ENCODE results near the gene NRG3.

Gene NRG3

DNA sequence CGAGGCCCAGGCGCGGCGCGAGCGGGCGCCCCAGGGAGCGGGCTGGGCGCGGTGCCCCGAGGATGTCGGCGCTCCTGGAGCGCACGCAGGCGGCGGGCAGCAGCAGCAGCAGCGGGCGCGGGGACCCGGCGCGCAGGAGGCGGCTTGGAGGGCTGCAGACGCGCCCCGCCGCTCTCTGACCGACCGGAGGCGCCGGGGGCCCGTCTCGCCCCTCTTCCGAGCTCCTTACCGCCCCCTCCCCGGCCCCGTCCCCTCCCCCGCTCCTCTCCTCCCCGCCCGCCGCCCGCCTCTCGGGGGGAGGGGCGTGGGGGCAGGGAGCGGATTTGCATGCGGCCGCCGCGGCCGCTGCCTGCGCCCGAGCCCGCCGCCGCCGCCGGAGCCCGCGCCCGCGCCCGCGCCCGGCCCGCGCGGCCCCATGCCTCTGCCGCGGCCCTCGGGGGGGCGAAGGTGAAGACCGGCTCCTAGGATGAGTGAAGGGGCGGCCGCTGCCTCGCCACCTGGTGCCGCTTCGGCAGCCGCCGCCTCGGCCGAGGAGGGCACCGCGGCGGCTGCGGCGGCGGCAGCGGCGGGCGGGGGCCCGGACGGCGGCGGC is at the start of gene NRG3:
Gene NRG3 (plus strand): TSS at position 320 of the 592 bp plus-strand sequence.
- no peak for DNase-seq (ENCODE audit: low read depth)

DNA sequence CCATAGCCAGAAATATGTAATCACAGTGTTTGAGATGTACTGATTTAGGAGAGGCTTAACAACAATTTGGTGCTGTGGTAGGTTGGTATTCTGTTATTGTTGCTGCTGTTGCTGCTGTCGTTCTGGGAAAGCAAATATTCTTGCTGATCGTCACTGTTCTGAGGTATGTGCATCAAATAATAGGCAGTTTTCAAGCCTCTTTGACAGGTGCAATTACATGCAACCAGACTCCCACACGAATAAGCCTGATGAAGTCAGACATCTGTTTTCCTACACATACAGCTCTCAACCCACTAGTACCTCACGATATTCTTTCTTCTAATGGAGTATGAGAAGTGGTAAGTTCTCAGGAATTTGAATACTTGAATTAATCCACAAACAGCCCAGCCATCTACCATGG is 46.7 kb upstream of the NRG3 start:
- DNase-seq (ENCODE audit: low read depth), result no peak

DNA sequence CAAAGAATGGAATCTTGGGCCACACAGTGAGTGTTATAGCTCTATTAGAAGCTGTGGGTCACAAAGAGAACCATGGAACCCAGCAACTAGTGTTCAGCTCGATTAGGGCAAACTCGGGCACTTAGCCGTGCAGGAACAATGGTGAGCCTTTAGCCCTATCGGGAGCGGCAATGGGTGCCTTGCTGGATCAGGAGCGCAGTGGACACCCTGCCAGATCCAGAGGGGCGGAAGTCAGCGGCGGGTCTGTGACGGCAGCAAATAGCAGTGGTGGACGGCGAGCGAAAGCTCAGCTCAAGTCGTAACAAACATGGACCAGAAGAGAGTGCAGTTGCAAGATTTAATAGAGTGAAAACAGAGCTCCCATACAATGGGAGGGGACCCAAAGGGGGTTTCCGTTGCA is 43.9 kb upstream of the NRG3 start:
- no peak for DNase-seq (ENCODE audit: low read depth)

DNA sequence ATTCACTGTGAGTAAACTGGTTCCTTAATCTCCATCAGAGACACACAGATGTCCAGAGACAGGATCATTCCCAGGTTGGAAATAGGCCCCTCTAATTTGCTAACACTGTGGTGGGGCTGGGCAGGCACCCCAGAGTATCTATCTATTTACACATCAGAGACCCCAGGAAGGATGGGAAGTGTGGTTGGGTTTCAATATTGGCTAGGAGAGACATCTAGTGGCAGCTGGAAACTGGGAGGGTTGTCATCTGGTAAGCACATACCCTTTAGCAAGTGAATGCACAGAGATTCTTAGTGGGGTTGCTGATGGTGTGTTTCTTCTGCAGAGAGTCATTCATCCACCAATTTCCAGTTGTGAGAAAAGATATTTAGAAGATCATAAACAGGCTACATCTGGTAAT is 36.0 kb upstream of the NRG3 start:
- no peak for DNase-seq (ENCODE audit: low read depth)

DNA sequence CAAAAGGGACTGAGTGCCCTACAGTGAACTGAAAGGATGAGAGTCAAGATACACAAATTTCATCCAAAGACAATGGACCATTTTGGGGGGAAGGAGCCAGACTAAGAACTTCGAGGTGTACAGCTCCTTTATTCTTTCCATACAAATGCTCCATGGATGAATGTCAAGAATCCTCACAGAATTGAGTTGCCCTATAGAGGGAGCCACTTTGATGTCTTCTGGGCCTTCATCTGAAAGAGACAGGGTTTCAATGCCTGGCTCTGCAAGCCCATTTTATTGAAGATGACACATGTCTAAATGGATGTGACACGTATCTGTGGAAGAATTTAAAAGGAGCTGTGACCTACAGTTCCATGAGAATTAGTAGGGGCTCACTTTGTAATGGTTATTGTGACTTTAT is 32.0 kb upstream of the NRG3 start:
- no peak for DNase-seq (ENCODE audit: low read depth)

DNA sequence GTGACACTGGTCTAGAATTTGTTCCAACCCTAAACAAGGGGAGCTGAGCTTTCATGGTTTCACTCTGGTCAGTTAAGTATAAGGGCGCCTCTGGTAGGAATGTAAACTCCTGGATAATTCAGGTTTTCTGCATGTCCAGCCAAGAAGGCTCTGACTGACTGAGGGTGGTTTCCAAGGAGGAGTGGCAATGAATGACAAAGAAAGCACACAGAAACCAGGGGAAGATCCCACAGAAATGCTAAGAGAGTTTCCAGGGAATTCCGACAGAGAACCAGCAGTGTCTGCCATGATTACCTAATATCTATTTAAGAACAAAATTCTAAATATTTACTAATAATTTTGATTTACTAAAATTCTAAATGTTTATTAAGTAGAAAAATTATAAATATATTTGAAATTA is 27.3 kb upstream of the NRG3 start:
- no peak for DNase-seq (ENCODE audit: low read depth)

DNA sequence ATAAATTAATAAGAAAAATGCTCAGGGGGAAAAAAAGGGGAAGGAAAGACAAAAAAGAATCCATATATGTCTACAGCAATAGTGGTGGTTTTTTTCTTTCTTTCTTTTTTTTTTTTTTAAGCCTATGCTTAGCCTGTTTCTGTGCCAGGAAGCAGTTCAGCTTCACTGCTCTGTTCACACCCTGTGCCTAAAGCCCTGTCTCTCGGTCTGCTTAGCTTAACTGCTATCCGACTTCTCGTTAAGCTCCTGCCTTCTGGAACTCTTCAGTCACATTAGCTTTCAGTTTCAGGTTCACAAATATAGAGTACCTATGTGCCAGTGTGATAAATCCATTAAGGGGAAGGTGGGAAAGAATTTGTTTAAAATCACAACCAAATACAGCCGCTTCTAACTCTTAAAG is 26.5 kb upstream of the NRG3 start:
- DNase-seq (ENCODE audit: low read depth), result no peak

DNA sequence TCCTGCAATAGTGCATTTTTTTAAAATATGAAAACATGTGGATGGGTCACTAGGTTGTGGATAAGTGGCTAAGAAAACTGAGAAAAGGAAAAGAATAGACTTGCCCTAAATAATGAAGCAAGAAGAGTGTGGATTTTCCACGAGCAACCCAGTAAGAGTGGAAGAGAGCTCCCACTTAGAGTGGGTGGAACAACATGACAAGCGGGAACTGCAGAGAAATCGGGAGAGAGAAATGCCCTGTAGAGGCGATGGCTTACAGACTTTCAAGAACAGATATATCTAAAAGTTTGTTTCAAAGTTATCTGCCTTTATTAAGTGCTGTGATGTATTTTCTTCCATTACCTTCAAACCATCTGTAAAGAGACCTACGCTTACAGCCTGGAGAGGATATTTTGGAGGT is 26.1 kb upstream of the NRG3 start:
- no peak for DNase-seq (ENCODE audit: low read depth)

DNA sequence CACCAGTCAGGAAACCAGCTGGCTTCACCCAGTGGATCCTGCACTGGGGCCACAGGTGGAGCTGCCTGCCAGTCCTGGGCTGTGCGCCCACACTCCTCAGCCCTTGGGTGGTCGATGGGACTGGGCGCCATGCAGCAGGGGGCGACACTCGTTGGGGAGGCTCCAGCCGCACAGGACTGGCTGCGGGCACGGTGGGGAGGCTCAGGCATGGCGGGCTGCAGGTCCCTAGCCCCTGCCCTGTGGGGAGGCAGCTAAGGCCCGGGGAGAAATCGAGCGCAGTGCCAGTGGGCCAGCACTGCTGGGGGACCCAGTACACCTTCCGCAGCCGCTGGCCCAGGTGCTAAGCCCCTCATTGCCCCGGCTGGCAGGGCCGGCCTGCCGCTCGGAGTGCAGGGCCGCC is 12.4 kb upstream of the NRG3 start:
- DNase-seq (ENCODE audit: low read depth), result no peak

DNA sequence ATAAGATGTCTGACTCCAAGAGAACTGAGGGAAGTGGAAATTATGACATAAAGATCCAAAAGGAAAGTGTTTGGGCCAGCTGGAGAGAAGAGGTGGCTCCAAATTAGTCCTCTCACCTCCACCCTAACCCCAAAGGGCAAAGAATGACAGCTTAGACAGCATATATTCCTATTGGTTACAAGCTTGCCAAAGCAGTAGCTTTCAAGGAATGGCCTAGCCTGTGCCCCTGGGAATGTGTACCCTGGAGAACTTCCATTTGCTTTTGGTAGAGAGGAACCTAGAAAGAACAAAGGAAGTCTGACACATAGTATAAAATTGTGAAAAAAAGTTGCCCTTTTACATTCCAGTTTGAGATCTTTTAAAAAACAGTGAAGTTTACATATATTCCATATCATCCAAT is 11.2 kb upstream of the NRG3 start:
- no peak for DNase-seq (ENCODE audit: low read depth)

DNA sequence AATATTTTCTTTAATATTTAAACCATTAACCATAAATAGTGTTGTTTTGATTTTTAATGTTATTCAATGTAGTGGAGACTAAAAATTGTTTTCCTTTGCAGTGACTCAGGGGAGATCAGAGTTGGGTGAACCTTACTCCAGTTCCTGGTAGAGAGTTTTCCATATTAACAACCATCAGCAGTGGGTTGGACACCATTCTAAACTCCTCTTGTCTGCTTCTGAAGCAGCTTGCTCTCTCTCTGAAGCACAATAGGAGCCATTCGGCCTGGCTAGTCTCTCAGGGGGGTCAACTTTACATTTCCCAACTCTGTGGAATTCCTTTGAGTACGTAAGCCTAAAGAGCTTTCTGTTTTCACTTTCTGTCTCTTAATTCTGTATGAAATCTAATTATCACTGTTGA is 9.4 kb upstream of the NRG3 start:
- no peak for DNase-seq (ENCODE audit: low read depth)

DNA sequence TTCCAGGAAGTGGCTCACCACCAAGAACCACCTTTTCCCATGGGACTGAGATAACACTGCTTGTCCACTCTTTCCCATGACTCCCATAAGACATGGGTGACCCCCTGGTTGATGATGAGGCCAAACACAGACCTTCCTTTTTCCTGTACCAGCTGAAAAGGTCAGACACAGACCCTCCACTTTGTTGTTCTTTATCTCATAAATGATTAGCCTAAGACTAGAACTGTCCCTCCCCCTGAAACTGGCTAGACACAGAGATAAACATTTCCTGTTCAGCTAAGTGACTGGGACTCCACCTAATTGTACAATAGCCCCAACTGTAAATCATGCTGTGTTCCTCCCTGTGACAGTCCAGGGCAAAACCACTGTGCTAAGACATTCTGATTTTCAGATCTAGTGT is 8.2 kb upstream of the NRG3 start:
- DNase-seq (ENCODE audit: low read depth), result no peak

DNA sequence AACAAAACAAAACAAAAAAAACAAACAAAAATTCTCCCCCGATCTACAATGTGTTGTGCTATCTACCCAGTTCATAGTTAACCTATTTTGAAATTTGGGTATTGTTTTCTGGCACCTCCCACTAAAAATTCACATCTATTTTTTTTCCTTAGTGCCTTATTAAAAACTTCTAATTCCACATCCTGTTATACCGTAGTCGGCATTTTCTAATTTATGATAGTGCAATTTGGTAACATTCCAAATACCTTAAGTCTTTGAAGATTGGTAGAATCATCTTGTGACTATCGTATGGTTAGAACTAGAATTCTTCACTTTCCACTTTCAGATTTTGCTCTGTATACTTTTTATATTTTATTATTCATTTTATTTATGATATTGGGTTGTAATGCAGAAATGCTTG is 4.5 kb upstream of the NRG3 start:
- no peak for DNase-seq (ENCODE audit: low read depth)

DNA sequence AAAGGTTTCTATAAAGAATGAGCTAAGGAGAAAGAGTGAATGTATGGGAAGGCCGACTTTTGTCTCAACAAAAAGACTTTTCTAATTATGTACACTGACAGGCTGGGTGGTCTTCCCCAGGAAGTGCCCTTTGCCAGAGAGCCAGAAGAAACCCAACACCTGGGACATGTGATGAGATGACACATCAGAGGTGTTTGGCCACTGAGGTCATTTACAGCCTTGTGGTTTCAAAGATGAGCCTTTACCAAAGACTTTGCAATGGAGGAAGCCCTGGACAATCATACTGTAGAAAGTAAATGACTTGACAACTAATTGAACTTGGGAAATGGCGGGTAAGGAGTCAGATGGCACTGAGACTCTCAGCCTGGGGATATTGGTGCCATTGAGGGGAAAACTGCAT is 3.4 kb upstream of the NRG3 start:
- no peak for DNase-seq (ENCODE audit: low read depth)

DNA sequence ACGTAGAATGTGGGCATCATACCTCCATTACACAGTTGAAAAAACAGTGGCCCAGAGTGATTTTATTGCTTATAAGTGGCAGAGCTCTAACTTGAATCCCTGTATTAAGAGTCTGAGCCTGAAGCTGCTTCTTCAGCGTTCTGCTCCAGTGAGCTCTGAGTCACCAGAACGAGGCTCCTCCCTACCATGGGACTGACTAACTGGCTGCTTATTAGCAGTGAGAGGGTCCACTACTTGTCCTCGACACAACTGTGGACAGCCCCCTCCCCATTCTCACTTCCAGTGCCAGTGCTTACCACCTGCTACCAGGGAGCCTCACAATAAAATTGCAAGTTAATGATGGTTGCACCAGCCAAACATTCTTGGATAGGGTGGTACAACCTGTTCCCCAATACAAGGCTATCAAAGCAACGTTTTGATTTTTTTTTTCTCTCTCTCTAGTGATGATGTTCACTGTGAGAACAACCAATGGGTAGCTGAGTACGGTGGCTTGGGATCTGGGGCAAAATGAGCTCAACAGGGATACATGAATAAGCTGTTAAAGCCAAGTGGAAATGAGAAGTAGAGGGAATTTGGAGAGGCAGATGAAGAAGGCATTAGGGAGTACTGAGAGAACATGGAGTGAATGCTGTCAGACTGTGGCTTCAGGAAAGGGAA is 2.7 kb upstream of the NRG3 start:
- no peak for DNase-seq (ENCODE audit: low read depth)

DNA sequence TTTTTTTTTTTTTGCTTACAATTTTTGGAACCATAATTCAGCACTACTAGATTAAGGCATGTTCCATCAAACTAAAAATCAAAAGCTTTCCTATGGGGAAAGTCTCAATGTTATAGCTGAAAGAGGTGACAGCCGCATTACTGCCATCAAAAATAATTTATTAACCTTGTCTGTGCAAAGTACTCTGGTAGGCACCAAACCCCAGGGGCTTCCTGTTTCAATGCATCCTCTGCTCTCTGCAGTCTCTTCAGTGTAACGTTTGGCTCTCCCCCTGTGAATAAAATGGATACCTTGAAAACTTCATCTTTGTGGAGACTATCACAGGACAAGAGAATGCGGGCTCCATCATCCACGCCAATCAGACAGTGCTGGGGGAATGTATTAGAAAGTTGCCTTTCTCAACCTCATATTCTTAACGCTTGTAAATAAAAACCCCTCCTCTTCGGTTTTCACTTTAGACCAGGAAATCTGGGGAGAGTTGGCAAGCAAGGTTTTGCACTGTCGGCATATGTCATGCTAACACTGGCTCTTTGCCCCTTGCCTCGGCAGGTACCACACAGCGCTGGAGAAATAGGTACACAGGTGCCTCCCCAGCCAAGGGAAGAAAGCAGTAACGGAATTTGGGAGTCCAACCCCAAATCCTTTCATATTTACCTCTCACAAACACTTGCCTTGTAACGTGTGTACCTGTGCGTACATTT is 1.6 kb upstream of the NRG3 start:
- no peak for DNase-seq (ENCODE audit: low read depth)

DNA sequence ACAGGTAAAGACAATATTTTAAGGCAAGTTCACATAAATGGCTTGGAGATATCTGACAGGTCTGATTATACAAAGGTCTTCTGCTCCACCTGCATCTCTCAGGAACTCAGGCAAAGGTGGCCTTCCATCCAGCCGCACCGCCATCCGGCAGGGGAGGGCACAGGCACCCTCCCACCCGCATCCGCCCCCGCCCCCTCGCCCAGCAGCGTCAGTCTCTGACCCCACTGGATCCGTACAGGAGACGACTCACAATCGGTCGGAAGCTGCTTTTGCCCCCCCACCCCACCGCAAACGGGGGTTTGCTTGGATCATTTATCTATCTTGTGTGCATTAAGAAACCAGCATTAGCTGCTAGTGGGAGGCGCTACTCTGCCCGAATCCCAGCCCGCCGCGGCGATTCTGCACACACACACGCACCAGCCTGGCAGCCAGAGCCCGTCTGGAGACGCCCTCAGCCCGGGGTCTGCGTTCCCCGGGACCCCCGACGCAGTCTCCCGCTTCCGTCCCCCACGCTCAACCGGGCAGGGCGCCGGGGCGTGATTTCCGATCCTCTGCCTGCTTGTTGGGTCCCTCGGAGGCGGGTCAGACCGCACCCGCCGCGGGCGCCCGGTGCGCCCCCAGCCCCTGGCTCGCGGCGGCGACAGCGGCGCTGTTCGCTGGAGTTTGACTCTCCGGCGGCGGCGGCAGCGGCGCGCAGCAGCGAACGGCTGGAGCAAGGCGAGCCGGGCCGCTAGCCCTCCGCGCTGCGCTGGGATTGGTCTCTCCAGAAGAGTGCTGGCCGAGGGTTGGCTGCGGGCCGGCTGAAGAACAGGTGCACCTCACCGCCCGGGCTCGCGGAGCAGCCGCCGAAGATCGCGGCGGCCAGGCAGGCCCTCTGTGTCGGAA is 820 bp upstream of the NRG3 start:
- no peak for DNase-seq (ENCODE audit: low read depth)

DNA sequence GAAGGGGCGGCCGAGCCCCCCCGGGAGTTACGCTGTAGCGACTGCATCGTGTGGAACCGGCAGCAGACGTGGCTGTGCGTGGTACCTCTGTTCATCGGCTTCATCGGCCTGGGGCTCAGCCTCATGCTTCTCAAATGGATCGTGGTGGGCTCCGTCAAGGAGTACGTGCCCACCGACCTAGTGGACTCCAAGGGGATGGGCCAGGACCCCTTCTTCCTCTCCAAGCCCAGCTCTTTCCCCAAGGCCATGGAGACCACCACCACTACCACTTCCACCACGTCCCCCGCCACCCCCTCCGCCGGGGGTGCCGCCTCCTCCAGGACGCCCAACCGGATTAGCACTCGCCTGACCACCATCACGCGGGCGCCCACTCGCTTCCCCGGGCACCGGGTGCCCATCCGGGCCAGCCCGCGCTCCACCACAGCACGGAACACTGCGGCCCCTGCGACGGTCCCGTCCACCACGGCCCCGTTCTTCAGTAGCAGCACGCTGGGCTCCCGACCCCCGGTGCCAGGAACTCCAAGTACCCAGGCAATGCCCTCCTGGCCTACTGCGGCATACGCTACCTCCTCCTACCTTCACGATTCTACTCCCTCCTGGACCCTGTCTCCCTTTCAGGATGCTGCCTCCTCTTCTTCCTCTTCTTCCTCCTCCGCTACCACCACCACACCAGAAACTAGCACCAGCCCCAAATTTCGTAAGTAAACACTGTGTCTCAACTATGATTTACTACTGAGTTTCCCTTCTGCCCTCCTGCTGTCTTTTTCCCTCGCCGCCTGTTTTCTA is 666 bp downstream of the NRG3 start:
- DNase-seq (ENCODE audit: low read depth), result no peak

DNA sequence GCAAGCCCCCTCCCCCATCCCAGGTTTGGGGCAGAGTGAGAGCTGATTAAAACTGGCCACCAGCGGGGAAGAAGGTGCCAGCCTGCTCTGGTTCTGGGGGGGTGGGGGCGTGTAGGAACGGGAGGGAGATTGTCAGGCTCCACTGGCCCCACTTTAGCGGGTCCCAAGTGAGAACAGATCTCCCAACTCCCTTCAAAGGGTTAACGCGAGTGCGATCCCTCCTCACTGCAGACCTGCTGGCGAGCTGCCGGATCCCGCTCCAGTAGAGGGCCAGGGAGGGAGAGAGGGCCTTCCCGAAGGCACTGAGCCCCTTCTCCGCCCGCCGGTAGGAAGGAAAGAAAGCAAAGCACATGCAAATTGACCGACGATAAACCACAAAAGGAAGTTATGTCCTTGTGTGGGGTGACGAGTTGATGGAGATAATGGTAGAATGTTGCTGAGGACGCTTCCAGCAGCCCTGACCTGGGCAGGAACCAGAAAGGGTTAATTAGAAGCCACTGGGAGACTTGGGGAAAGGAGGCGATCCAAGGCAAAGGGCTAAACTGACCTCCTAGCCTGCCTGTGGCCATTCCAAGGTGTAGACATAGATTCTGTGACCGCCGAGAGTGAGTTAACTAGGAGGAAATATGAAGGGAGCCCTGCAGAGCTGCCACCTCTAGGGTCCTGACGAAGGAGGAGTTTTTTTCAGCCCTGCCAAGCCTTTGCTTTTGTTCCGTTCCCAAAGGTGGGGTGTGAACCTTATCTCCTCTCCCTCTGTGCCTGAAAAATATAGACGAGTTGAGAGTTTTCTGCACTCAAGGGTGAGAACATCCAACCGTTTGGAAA is 1.5 kb downstream of the NRG3 start:
- no peak for DNase-seq (ENCODE audit: low read depth)

DNA sequence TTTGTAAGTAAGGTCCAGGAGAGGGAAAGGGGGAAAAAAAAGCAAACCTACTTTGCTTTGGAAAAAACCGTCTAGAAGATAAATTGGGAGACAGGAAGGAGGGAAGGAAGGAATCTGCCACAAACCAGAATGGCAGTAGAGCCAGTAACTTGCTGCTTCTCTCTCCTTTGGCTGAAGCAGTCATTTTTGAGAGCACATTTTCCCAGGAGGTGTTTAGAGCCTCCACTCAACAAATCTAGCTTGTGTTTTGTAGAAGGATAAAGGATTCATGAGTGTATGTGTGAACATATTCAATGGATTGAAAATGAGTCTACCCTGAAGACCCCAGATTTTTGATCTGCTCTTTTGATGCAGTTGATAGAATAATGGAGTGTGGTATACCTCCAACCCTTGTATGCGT is 2.6 kb downstream of the NRG3 start:
- DNase-seq (ENCODE audit: low read depth), result no peak

DNA sequence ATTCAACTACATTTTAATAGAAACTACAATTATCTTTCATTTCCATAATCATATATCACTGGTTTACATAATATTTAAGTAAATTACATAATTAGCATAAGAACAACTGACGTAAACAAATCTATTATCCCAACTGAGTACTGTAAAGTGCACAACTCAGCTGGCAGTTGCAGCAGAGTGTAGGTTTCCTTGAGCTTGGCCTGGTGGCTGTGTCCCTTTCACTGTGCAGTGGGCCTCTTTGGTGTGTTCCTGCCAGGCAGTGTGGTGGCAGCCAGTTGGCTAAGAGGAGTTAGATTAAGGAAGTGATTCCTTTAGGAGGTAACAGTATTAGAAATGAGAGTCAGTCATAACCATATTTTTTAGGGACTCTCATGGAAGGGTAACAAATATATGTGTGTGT is 7.0 kb downstream of the NRG3 start:
- DNase-seq (ENCODE audit: low read depth), result no peak

Measured in CMK (cell line).